Stimulated activated naive CD4-positive, alpha-beta T cell (primary cell): ENCODE results near the gene CNTN1.

Experiments
- DNase-seq, 6 experiments: peaks; one replicate each; lab custom pipeline; 2025; lab: John Stamatoyannopoulos, UW

Gene CNTN1

DNA sequence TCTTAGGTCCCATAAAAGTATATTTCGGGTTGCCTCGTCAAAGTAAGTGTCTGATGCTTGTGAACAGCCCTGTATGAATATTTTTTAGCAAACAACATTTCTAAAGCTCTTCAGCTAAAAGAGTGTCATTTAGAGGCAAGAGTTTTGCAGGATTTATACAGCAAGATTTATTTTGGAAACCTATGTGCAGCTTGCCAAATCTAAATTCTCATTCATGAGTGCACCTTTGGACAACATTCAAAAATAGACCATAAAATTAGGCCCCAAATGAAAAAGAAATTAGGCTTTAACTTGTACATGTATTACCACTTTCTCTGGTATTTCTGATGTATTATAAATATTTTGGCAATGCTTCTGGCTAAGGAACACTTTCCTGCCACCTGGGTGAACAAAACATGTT is 271.5 kb downstream of the CNTN1 start:
- DNase-seq, result no peak

- no peak for DNase-seq
Measured at GRCh38 chr12:40969796-40970195, 277.6 kb downstream of the CNTN1 start.

GRCh38 chr12:40970320-40970907 is 278.2 kb downstream of the CNTN1 start:
- no peak for DNase-seq

DNA sequence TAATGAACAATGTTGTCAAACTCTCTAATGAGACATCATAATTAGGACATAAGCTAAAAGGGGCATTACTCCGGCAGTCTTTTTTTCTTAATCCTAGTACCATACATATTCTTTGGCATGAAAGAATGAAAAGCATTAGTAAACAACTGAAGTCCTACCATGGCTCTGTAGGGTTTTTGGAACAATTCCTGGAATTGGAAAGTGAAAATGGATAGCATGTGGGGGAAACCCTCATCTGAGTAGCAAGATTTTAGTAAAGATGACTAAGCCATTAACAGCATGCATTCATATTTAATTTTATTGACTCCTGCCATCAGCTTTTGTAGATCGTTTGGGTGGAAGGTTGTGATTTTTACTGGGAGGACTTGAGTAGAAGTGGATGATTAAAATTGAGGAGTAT is 279.7 kb downstream of the CNTN1 start:
- no peak for DNase-seq

DNA sequence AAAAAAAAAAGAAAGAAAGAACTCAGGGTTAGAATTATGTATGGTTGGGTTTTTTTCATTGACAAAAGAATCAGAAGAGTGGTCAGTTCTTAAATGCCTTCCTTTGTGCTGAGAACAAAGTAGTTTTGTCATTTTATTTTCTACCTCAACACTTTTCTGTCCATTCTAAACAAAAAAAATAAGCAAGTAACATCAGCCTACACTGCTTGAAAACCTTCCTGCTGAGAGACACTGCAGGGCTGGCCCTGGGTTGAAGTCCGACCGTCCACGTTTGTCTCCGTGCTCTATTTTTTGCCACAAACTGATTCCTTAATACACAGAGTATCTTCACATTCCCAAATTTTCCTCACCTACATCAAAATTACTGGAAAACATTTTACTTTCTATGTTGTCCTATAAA is 284.3 kb downstream of the CNTN1 start:
- no peak for DNase-seq

- DNase-seq, result no peak
Measured at GRCh38 chr12:40980427-40980961, 288.3 kb downstream of the CNTN1 start.

DNA sequence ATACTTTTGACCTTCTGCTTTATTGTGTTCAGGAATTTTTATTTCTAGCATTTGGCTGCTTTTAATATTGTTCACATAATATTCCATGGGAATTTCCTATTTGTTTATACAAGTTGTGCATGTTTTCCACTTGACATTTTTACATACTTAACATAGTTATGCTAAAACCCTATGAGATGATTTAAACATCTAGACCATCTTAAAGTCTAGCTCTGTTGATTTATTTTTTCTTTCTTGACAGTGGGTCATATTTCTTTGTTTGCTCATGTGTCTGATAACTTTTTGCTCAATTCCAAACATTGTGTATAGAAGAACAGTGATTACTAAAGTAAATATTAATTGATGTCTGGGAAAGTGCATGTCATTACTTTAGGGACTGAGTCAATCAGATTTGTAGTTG is 293.8 kb downstream of the CNTN1 start:
- no peak for DNase-seq

- no peak for DNase-seq
Measured at GRCh38 chr12:40988355-40988754, 296.1 kb downstream of the CNTN1 start.

- no peak for DNase-seq
Measured at GRCh38 chr12:40988824-40989223, 296.6 kb downstream of the CNTN1 start.

GRCh38 chr12:40989785-40990184 is 297.5 kb downstream of the CNTN1 start:
- no peak for DNase-seq

DNA sequence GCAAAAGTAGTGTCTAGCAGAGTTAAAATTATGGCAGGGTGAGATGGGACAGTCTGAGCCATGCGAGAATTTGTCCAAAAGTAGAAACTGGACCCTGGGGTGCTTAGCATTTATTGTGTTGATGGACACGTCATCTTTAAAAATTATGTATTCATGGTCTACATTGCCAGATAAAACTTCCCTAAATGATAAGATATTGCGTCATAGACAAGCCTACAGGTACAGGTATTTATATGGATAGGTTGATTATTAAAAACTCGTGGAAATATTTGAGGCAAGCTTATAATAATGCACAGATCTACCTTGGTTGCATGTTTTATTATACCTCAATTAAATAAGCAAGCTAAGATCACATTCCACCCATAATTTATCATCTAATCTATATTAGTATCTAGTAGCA is 299.9 kb downstream of the CNTN1 start:
- no peak for DNase-seq

- DNase-seq, result no peak
Measured at GRCh38 chr12:40992674-40993073, 300.4 kb downstream of the CNTN1 start.

DNA sequence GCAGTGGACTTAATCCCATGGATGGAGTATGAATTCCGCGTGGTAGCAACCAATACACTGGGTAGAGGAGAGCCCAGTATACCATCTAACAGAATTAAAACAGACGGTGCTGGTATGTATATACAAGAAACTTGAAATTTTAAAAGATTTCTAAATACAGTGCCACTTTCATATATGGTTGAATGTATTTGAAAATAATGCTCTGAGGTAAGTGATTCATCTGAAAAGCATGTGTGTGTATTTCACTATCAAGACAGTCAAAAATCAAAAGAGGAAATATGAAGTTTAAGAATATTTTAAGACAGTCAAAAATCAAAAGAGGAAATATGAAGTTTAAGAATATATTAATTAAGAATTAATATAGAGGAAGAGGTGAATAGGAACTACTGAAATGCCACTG is 300.9 kb downstream of the CNTN1 start:
- no peak for DNase-seq

DNA sequence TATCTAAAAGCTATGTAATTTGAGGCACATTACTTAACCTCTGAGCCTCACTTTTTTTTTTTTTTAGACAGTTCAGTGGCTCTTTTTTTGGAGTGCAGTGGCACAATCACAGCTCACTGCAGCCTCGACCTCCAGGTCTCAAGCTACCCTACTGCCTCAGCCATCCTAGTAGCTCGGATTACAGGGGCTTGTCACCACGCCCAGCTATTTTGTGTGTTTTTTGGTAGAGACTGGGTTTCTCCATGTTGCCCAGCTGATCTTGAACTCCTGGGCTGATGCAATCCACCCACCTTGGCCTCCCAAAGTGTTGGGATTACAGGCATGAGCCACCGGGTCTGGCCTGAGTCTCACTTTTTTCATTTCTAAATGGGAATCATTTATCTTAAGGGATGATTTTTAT is 303.9 kb downstream of the CNTN1 start:
- no peak for DNase-seq

GRCh38 chr12:40999210-40999609 is 307.0 kb downstream of the CNTN1 start:
- DNase-seq, result no peak

DNA sequence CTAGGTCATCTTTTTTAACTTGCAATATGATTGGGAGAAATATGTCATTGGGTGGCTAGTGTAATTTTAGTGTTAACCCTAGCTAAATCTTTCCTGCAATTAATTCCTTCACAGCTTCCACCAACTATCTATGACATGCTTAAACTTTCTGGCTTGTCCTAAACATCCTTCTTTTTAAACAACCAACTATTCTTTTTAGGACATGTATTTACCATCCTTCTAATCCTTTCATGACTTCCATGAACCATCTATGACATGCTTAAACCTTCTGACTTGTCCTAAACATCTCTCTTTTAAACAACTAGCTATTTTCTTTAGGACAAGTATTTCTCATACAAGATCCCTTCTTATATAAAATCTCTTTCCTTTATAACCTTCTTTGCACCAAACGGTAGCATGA is 316.2 kb downstream of the CNTN1 start:
- no peak for DNase-seq

DNA sequence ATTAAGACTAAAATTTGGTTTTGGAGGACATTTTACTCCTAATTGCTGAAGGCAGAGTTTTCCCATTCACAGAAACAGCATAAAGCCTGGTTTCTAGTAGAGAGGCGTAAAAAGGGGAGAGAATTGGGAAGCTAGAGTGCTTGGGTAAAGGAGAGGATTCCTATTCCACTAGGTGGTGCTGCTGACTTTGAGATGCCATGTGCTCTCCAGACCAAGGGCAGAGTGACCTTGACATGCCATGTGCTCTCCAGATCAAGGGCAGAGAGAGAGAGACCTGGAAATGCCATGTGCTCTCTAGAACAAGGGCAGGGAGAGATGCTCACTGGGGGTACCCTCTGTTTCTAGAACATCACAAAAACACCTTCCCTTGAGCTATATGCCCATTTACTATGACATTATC is 319.7 kb downstream of the CNTN1 start:
- DNase-seq, result no peak

GRCh38 chr12:41013881-41014642 is 321.8 kb downstream of the CNTN1 start:
- DNase-seq, result no peak

GRCh38 chr12:41014643-41015020 is 322.4 kb downstream of the CNTN1 start:
- DNase-seq, result no peak

DNA sequence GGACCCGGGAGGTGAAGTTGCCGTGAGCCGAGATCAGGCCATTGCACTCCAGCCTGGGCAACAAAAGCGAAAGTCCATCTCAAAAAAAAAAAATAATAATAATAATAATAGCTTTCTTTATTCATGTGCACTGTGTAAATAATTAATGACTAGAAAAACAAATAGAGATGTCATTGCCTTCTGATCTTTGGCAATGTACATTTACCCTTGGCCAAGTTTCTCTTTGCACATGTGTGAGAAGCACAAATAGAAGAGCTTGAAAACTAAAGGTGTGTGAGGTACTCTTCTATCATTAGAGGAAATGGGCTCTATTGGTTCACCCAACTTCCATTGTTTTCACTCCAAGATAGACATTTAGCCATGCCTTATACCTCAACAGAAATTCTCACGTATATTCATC is 325.8 kb downstream of the CNTN1 start:
- DNase-seq, result no peak

DNA sequence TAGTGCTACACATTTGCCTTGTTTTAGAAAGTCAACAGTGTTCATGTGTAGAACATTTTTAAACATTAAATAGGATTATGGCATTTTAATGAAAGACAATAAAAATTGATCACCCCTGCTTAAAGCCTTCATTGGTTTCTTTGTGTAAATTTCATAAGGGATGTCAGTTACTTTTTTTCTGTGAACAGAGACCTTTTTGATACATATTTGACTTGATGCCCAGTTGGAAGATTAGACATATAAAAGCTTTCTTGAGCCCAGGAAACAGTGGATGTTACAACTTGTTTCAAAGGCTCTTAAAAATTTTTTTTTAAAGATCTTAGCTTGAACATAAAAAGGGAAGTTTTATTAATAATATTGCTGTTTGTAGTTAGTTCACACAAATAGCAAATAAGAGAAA is 327.2 kb downstream of the CNTN1 start:
- no peak for DNase-seq

DNA sequence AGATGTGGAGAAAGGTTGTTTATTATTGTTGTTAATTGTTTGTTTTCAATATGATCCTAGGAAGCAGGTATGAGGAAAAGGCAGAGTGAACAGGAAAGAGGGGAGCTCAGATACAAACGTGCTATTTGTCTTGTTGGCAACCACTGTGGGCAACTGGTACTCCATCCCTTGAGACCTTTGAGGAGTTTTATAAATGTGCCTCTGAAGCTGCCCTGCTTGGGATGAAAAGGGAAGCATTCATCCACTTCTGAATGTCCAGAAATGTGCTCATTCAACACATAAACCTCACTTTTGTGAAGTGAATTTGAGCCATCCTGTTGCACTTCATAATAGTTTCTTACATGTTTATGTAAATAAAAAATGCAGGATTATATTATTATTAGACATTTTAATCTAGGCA is 331.6 kb downstream of the CNTN1 start:
- DNase-seq, result no peak

DNA sequence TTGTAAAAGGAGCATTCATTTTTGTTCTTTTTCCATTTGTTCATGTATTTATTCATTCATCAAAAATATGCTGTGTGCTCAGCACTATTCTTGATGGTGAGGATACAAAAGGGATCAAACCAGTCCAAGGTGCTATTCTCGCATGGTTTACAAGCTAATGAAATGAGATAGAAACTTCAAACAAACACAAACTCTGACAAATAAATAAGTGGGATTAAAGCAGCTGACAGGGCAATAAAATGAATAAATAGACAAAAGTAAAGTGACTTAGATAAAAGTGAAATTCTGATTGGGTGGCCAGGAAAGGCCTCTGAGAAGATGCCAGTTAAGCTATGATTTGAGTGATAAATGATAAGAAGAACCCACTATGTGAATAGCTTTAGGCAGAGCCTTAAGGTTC is 333.9 kb downstream of the CNTN1 start:
- DNase-seq, result no peak

- no peak for DNase-seq
Measured at GRCh38 chr12:41032386-41032785, 340.1 kb downstream of the CNTN1 start.
